DMS114 treated with DMSO at 0.1 percent for 48 hours (cell line): ENCODE measurements around the gene ZFAND3.

Experiments
- DNase-seq: peaks from one replicate; lab custom pipeline; 2025; ENCODE audit not compliant: unreplicated experiment; lab: John Stamatoyannopoulos, UW

Gene ZFAND3

GRCh38 chr6:38148606-38149005, 329.1 kb downstream of the ZFAND3 start:
- no peak for DNase-seq

- DNase-seq: no peak
These were observed 330.0 kb downstream of the ZFAND3 start for GRCh38 chr6:38149531-38149930.

GRCh38 chr6:38150021-38150420, 330.5 kb downstream of the ZFAND3 start:
- no peak for DNase-seq

GRCh38 chr6:38150681-38151296, 331.3 kb downstream of the ZFAND3 start:
- no peak for DNase-seq

GRCh38 chr6:38151580-38152500, 332.3 kb downstream of the ZFAND3 start:
- no peak for DNase-seq

GRCh38 chr6:38152620-38153019, 333.1 kb downstream of the ZFAND3 start:
- DNase-seq: no peak

- DNase-seq: no peak
These were observed 333.7 kb downstream of the ZFAND3 start for GRCh38 chr6:38153076-38153797.

GRCh38 chr6:38153798-38154345, 334.3 kb downstream of the ZFAND3 start:
- no peak for DNase-seq

GRCh38 chr6:38154731-38155130, 335.2 kb downstream of the ZFAND3 start:
- DNase-seq: no peak

- no peak for DNase-seq
These were observed 335.6 kb downstream of the ZFAND3 start for GRCh38 chr6:38155144-38155543.

- DNase-seq: no peak
These were observed 336.2 kb downstream of the ZFAND3 start for GRCh38 chr6:38155621-38156204.

GRCh38 chr6:38156818-38157565, 337.5 kb downstream of the ZFAND3 start:
- no peak for DNase-seq

- DNase-seq: no peak
These were observed 338.4 kb downstream of the ZFAND3 start for GRCh38 chr6:38157905-38158304.

GRCh38 chr6:38158762-38159350, 339.3 kb downstream of the ZFAND3 start:
- DNase-seq: no peak

GRCh38 chr6:38159596-38159995, 340.1 kb downstream of the ZFAND3 start:
- no peak for DNase-seq

- no peak for DNase-seq
These were observed 341.3 kb downstream of the ZFAND3 start for GRCh38 chr6:38160831-38161230.

- DNase-seq: no peak
These were observed 341.8 kb downstream of the ZFAND3 start for GRCh38 chr6:38161331-38161730.

- no peak for DNase-seq
These were observed 342.4 kb downstream of the ZFAND3 start for GRCh38 chr6:38161754-38162492.

GRCh38 chr6:38162493-38163185, 343.1 kb downstream of the ZFAND3 start:
- DNase-seq: no peak
